WTC11 (cell line): ENCODE measurements around the gene C11orf54. TPM values are rescaled to one million over a fixed set of nuclear protein-coding genes. Genes with fewer than 3 reads are reported as not detected.
A peak's percentile ranks its signal among the peaks of the same experiment; 100 is the strongest.

Source experiments
- ATAC-seq: fragments of 200-7000 bp; cut with Tn5 transposase; 2 replicates; pipeline ENCODE4 v1.10.0; 2021; ENCODE audit warnings: mild to moderate bottlenecking, moderate library complexity
- CTCF ChIA-PET: fragments of 300-600 bp; sonication (Branson Sonifier 250); formaldehyde crosslinking; loops from one replicate; lab custom pipeline; 2021; ENCODE audit warnings: antibody characterized with exemption; lab: Charles Lee
- POLR2A ChIA-PET: fragments of 350-600 bp; sonication (Branson Sonifier 250); formaldehyde crosslinking; loops from one replicate; lab custom pipeline; 2021; ENCODE audit warnings: antibody characterized with exemption; lab: Charles Lee
- DNase-seq: peaks from one replicate; pipeline ENCODE4 v3.0.0; 2021; ENCODE audit warnings: low spot score
- H3K27ac Mint-ChIP-seq: 2 replicates; pipeline ENCODE4 v1.8.0; 2021; ENCODE audit warnings: mixed read lengths
- H3K27me3 Mint-ChIP-seq: 2 replicates; pipeline ENCODE4 v1.8.0; 2021; ENCODE audit warnings: low read depth, mild to moderate bottlenecking, moderate library complexity, mixed read lengths
- H3K36me3 Mint-ChIP-seq: 2 replicates; pipeline ENCODE4 v1.8.0; 2021; ENCODE audit warnings: mixed read lengths
- H3K4me1 Mint-ChIP-seq: 2 replicates; pipeline ENCODE4 v1.8.0; 2022; ENCODE audit warnings: mixed read lengths
- H3K4me3 Mint-ChIP-seq: 2 replicates; pipeline ENCODE4 v1.8.0; 2021; ENCODE audit warnings: mild to moderate bottlenecking, moderate library complexity, mixed read lengths
- H3K9me3 Mint-ChIP-seq: 2 replicates; pipeline ENCODE4 v1.8.0; 2021; ENCODE audit warnings: mixed read lengths
- ATF1 ChIP-seq: sonication (generic); formaldehyde crosslinking; IDR thresholded peaks from 2 replicates; pipeline ENCODE4 v1.8.1; 2023; ENCODE audit warnings: mild to moderate bottlenecking, moderate library complexity, missing genetic modification reagents
- ATF2 ChIP-seq: sonication (generic); formaldehyde crosslinking; IDR thresholded peaks from 2 replicates; pipeline ENCODE4 v1.8.1; 2022; ENCODE audit warnings: low read depth, missing genetic modification reagents, borderline replicate concordance
- ELF4 ChIP-seq: sonication (generic); formaldehyde crosslinking; IDR thresholded peaks from 2 replicates; pipeline ENCODE4 v1.8.1; 2022; ENCODE audit warnings: low read depth, mild to moderate bottlenecking, moderate library complexity, missing genetic modification reagents
- ERG ChIP-seq: fragments of 250-450 bp; sonication (Bioruptor Pico); IDR thresholded peaks from 2 replicates; pipeline ENCODE4 v1.8.0; 2021; ENCODE audit warnings: mild to moderate bottlenecking
- ETV6 ChIP-seq: sonication (generic); formaldehyde crosslinking; IDR thresholded peaks from 2 replicates; pipeline ENCODE4 v1.8.1; 2022; ENCODE audit warnings: mild to moderate bottlenecking, missing genetic modification reagents
- JUN ChIP-seq: sonication (generic); formaldehyde crosslinking; IDR thresholded peaks from 2 replicates; pipeline ENCODE4 v1.8.0; 2023; ENCODE audit warnings: mild to moderate bottlenecking, missing genetic modification reagents
- MYBL2 ChIP-seq: sonication (generic); formaldehyde crosslinking; IDR thresholded peaks from 2 replicates; pipeline ENCODE4 v1.8.1; 2023; ENCODE audit warnings: mild to moderate bottlenecking, moderate library complexity, missing genetic modification reagents
- NFE2L1 ChIP-seq: sonication (generic); formaldehyde crosslinking; IDR thresholded peaks from 2 replicates; pipeline ENCODE4 v1.8.1; 2023; ENCODE audit warnings: missing genetic modification reagents
- NFYB ChIP-seq: sonication (generic); formaldehyde crosslinking; conservative IDR thresholded peaks from 2 replicates; pipeline ENCODE4 v1.8.0; 2022; ENCODE audit warnings: low read depth, missing genetic modification reagents
- NR1H2 ChIP-seq: sonication (generic); formaldehyde crosslinking; IDR thresholded peaks from 2 replicates; pipeline ENCODE4 v1.9.0; 2021; ENCODE audit warnings: mild to moderate bottlenecking, moderate library complexity, missing genetic modification reagents
- NR2C2 ChIP-seq: sonication (generic); formaldehyde crosslinking; IDR thresholded peaks from 2 replicates; pipeline ENCODE4 v1.8.0; 2022; ENCODE audit warnings: mild to moderate bottlenecking, missing genetic modification reagents
- OVOL2 ChIP-seq: fragments of 250-450 bp; sonication (Bioruptor Pico); IDR thresholded peaks from 2 replicates; pipeline ENCODE4 v1.9.0; 2021; ENCODE audit warnings: mild to moderate bottlenecking, borderline replicate concordance
- PREB ChIP-seq: sonication (generic); formaldehyde crosslinking; IDR thresholded peaks from 2 replicates; pipeline ENCODE4 v1.8.1; 2022; ENCODE audit warnings: mild to moderate bottlenecking, missing genetic modification reagents, moderate library complexity, borderline replicate concordance
- SMAD4 ChIP-seq: sonication (generic); formaldehyde crosslinking; IDR thresholded peaks from 2 replicates; pipeline ENCODE4 v1.8.0; 2022; ENCODE audit warnings: mild to moderate bottlenecking, missing genetic modification reagents
- TEAD1 ChIP-seq: sonication (generic); formaldehyde crosslinking; IDR thresholded peaks from 2 replicates; pipeline ENCODE4 v1.8.0; 2022; ENCODE audit warnings: mild to moderate bottlenecking, missing genetic modification reagents
- ZNF138 ChIP-seq: sonication (generic); formaldehyde crosslinking; conservative IDR thresholded peaks from 2 replicates; pipeline ENCODE4 v1.8.1; 2022; ENCODE audit warnings: mild to moderate bottlenecking, moderate library complexity, missing genetic modification reagents
- ZNF317 ChIP-seq: sonication (generic); formaldehyde crosslinking; IDR thresholded peaks from 2 replicates; pipeline ENCODE4 v1.8.1; 2023; ENCODE audit warnings: low read depth, mild to moderate bottlenecking, moderate library complexity, missing genetic modification reagents, borderline replicate concordance
- ZNF416 ChIP-seq: fragments of 250-450 bp; sonication (Bioruptor Pico); IDR thresholded peaks from 2 replicates; pipeline ENCODE4 v1.9.0; 2021; ENCODE audit warnings: mild to moderate bottlenecking, inconsistent platforms
- ZNF532 ChIP-seq: fragments of 250-450 bp; sonication (Bioruptor Pico); IDR thresholded peaks from 2 replicates; pipeline ENCODE4 v1.9.0; 2021; ENCODE audit warnings: mild to moderate bottlenecking, borderline replicate concordance
- total RNA-seq: library from RNA; stranded (reverse); gene quantifications from 3 replicates; pipeline ENCODE4 v1.2.3, GENCODE V29; 2021

C11orf54 gene
- total RNA-seq, 1 experiment from 2014 or later, result 25.4 TPM

GRCh38 chr11:93766504-93766903 is 25.0 kb downstream of the C11orf54 start (continued):
- TF ChIP-seq ZNF532 (CRISPR knock-in tag) (no peak), ZNF317 (CRISPR knock-in tag) (no peak), ATF2 (no peak), NFE2L1 (CRISPR knock-in tag) (no peak), NFYB (CRISPR knock-in tag) (no peak), ERG (no peak), NR1H2 (CRISPR knock-in tag) (no peak)

GRCh38 chr11:93767018-93767417 is 25.5 kb downstream of the C11orf54 start:
- H3K9me3 Mint-ChIP-seq, result peaks cover 23% of the 10 kb centered on the region
- H3K4me3 Mint-ChIP-seq, result no peak overlapping the region
- H3K27me3 Mint-ChIP-seq, result no peaks in the 10 kb centered on the region; the same call in 1 of the 2 replicates
- no peak overlapping the region for H3K27ac Mint-ChIP-seq
- ChIA-PET POLR2A (no interaction called here), CTCF (no interaction called here)
- peaks cover 10% of the 10 kb centered on the region for H3K4me1 Mint-ChIP-seq
- ATAC-seq (peak; percentile 43; the same call in 1 of the 2 replicates), DNase-seq (no peak)
- H3K36me3 Mint-ChIP-seq, result peaks cover 9% of the 10 kb centered on the region; the same call in 1 of the 2 replicates
- TF ChIP-seq ETV6 (CRISPR knock-in tag) (no peak), ATF1 (CRISPR knock-in tag) (no peak), MYBL2 (CRISPR knock-in tag) (no peak), ELF4 (CRISPR knock-in tag) (no peak), ZNF416 (CRISPR knock-in tag) (no peak), NR2C2 (CRISPR knock-in tag) (no peak), JUN (CRISPR knock-in tag) (no peak), OVOL2 (CRISPR knock-in tag) (no peak), SMAD4 (no peak), PREB (CRISPR knock-in tag) (no peak), ZNF138 (CRISPR knock-in tag) (no peak), TEAD1 (CRISPR knock-in tag) (no peak)
- TF ChIP-seq, all 79 proteins: peak for 0
